G401.6 (cell line): Measurements from ENCODE around the gene TRAP1.

Experiments
- FAIRE-seq: peaks from 2 replicates; lab custom pipeline; 2012; peaks lifted over from hg19 to GRCh38; lab: Jason Lieb, UNC

TRAP1 gene

GRCh38 chr16:3717235-3718018, at the start of gene TRAP1:
TRAP1 (minus strand) TSS chr16:3717524; CDS start chr16:3717508, 16 bp downstream.
- FAIRE-seq: no peak

- FAIRE-seq: no peak
These were observed 48.9 kb upstream of the TRAP1 start for GRCh38 chr16:3766177-3766576.

- no peak for FAIRE-seq
These were observed 47.1 kb upstream of the TRAP1 start for GRCh38 chr16:3764409-3764808.

GRCh38 chr16:3762107-3762750, 44.9 kb upstream of the TRAP1 start:
- FAIRE-seq: no peak

- no peak for FAIRE-seq
These were observed 44.2 kb upstream of the TRAP1 start for GRCh38 chr16:3761375-3762106.

GRCh38 chr16:3760518-3760917, 43.2 kb upstream of the TRAP1 start:
- no peak for FAIRE-seq

- no peak for FAIRE-seq
These were observed 42.4 kb upstream of the TRAP1 start for GRCh38 chr16:3759736-3760135.

- no peak for FAIRE-seq
These were observed 38.8 kb upstream of the TRAP1 start for GRCh38 chr16:3756113-3756512.

GRCh38 chr16:3755249-3755648, 37.9 kb upstream of the TRAP1 start:
- FAIRE-seq: no peak

- no peak for FAIRE-seq
These were observed 37.4 kb upstream of the TRAP1 start for GRCh38 chr16:3754772-3755171.

- FAIRE-seq: no peak
These were observed 36.9 kb upstream of the TRAP1 start for GRCh38 chr16:3754081-3754703.

- FAIRE-seq: no peak
These were observed 35.7 kb upstream of the TRAP1 start for GRCh38 chr16:3752984-3753383.

GRCh38 chr16:3751878-3752277, 34.6 kb upstream of the TRAP1 start:
- no peak for FAIRE-seq

- no peak for FAIRE-seq
These were observed 31.0 kb upstream of the TRAP1 start for GRCh38 chr16:3748307-3748706.

- no peak for FAIRE-seq
These were observed 28.5 kb upstream of the TRAP1 start for GRCh38 chr16:3745751-3746355.

- no peak for FAIRE-seq
These were observed 26.7 kb upstream of the TRAP1 start for GRCh38 chr16:3744018-3744417.

GRCh38 chr16:3740934-3741333, 23.6 kb upstream of the TRAP1 start:
- no peak for FAIRE-seq

- FAIRE-seq: no peak
These were observed 22.9 kb upstream of the TRAP1 start for GRCh38 chr16:3740186-3740585.

- no peak for FAIRE-seq
These were observed 22.3 kb upstream of the TRAP1 start for GRCh38 chr16:3739636-3740035.

- no peak for FAIRE-seq
These were observed 21.2 kb upstream of the TRAP1 start for GRCh38 chr16:3738541-3738940.

- no peak for FAIRE-seq
These were observed 20.8 kb upstream of the TRAP1 start for GRCh38 chr16:3738128-3738527.

GRCh38 chr16:3737181-3737580, 19.9 kb upstream of the TRAP1 start:
- no peak for FAIRE-seq
